Activated CD4-positive, alpha-beta T cell treated with anti-CD3 and anti-CD28 coated beads for 36 hours (primary cell): ENCODE measurements around the gene NAA16. TPM values are rescaled to one million over a fixed set of nuclear protein-coding genes. Genes with fewer than 3 reads are reported as not detected.

ENCODE experiments used
- ATAC-seq: fragments of 200-7000 bp; cut with Tn5 transposase; one replicate; pipeline ENCODE4 v1.10.0; 2021; ENCODE audit warnings: mild to moderate bottlenecking, moderate library complexity
- CTCF ChIA-PET: fragments of 350-600 bp; sonication (Branson Sonifier 250); formaldehyde crosslinking; loops from one replicate; lab custom pipeline; 2021; ENCODE audit warnings: antibody characterized with exemption; lab: Charles Lee
- POLR2A ChIA-PET: fragments of 350-600 bp; sonication (Branson Sonifier 250); formaldehyde crosslinking; loops from one replicate; lab custom pipeline; 2021; ENCODE audit warnings: antibody characterized with exemption, inconsistent platforms; lab: Charles Lee
- DNase-seq: peaks from one replicate; pipeline ENCODE4 v3.0.0-alpha.2; 2020
- H3K27ac Mint-ChIP-seq: one replicate; pipeline ENCODE4 v1.8.0; 2021; ENCODE audit warnings: mixed read lengths
- H3K27me3 Mint-ChIP-seq: one replicate; pipeline ENCODE4 v1.8.0; 2021; ENCODE audit warnings: mixed read lengths
- H3K36me3 Mint-ChIP-seq: one replicate; pipeline ENCODE4 v1.8.0; 2021; ENCODE audit warnings: low read depth, mixed read lengths
- H3K4me1 Mint-ChIP-seq: one replicate; pipeline ENCODE4 v1.8.0; 2021; ENCODE audit warnings: mixed read lengths
- H3K4me3 Mint-ChIP-seq: one replicate; pipeline ENCODE4 v1.8.0; 2021; ENCODE audit warnings: mild to moderate bottlenecking, moderate library complexity, mixed read lengths
- H3K9me3 Mint-ChIP-seq: one replicate; pipeline ENCODE4 v1.8.0; 2021; ENCODE audit warnings: low read depth, mixed read lengths
- intact Hi-C, 2 experiments: fragments of 100-400 bp; cut with DNase I in 1 of 2; cut with micrococcal nuclease in 1 of 2; formaldehyde crosslinking; loops; one replicate each; pipeline versions ENCODE4 v1.14.2 to v1.15.1; 2022 to 2024; cut with DNase I, micrococcal nuclease
- total RNA-seq, 2 experiments: library from RNA; stranded (reverse); gene quantifications; one replicate each; pipeline ENCODE4 v1.2.3, GENCODE V29; 2021

The NAA16 gene
- total RNA-seq, 2 experiments from 2014 or later: 24.0 to 29.8 TPM

DNA sequence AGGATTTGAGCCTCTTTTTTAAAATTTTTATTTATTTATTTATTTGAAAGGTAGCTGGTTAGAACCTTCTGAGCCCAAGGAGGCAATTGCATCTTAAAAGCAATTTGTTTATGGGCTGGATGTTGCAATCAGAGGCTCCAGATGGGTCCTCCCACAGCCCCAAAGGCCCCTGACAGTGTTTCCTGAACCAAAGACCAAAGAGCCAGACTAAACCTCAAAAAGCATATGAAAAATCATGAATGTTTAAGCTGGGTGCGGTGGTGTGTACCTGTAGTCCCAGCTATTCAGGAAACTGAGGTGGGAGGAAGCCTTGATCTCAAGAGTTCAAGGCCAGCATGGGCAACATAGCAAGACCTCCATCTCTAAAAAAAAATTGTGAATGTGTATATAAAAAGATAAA, 78.5 kb downstream of the NAA16 start:
- intact Hi-C loops: loop anchor here in 1 of 2 experiments (10.0 kb wide), 2 partner anchors 165 to 265 kb away; no protein-coding TSS in a partner anchor
- peaks cover 3% of the 10 kb centered on the region for H3K4me1 Mint-ChIP-seq
- ChIA-PET POLR2A (no interaction called here), CTCF (interaction anchor here (1.3 kb wide), 1 partner anchor 10 kb away, joined by 8 read pairs; no protein-coding TSS in a partner anchor)
- H3K36me3 Mint-ChIP-seq: no peaks in the 10 kb centered on the region
- no peaks in the 10 kb centered on the region for H3K27me3 Mint-ChIP-seq
- DNase-seq (no peak), ATAC-seq (no peak)
- H3K9me3 Mint-ChIP-seq: no peaks in the 10 kb centered on the region
- no peak overlapping the region for H3K27ac Mint-ChIP-seq
- no peak overlapping the region for H3K4me3 Mint-ChIP-seq

DNA sequence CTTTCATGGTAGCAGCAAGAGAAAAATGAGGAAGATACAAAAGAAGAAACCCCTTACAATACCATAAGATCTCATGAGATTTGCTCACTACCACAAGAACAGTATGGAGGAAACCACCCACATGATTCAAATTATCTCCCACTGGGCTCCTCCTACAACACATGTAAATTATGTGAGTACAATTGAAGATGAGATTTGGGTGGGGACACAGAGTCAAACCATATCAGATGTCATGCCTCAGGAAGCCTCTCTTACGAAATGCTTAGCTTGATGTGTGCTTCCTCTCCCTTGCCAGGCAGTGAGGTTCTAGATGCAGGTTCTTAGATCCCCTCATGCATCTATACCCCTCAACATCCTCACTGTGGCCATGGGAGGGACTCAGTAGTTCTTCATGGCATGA, 83.1 kb downstream of the NAA16 start:
- intact Hi-C loops: no loop called here
- no peaks in the 10 kb centered on the region for H3K9me3 Mint-ChIP-seq
- H3K27me3 Mint-ChIP-seq: no peaks in the 10 kb centered on the region
- peaks cover under 1% of the 10 kb centered on the region for H3K4me1 Mint-ChIP-seq
- no peak overlapping the region for H3K4me3 Mint-ChIP-seq
- ATAC-seq (no peak), DNase-seq (no peak)
- POLR2A ChIA-PET: no interaction called here
- no peak overlapping the region for H3K27ac Mint-ChIP-seq
- CTCF ChIA-PET: no interaction called here
- no peaks in the 10 kb centered on the region for H3K36me3 Mint-ChIP-seq

DNA sequence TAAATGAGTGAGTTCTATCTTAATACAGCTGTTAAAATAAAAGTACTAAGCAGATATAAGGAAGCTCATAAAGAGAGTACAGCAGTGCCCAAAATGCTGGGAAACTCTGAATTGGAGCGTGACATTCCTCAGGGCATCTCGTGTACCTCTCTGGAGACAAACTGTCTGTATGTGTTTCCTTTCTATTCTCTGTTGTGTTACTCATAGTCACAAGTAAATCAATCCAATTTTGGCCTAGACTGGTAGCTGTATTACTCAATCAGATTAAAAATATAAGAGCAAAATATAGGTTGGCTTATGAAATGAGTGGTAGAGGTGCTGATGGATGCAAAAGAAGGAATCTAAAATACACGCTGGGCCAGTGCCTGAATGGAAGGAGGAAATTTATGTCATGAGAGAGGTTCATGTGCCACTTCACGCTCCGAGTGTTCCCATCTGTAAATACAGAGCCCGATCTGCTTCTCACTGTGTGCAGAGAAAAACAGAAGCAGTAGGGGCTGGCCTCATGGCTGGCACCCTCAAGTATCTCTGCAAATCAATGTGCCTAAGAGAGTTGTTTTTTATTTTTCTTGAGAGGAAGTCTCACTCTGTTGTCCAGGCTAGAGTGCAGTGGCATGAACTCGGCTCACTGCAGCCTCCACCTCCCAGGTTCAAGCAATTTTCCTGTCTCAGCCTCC, 87.6 kb downstream of the NAA16 start:
- H3K27ac Mint-ChIP-seq: peak overlapping the region; percentile 49
- ChIA-PET POLR2A (no interaction called here), CTCF (interaction anchor here (0.8 kb wide), 1 partner anchor 255 kb away, joined by 3 read pairs; no protein-coding TSS in a partner anchor)
- ATAC-seq: peak; percentile 70
- no peaks in the 10 kb centered on the region for H3K27me3 Mint-ChIP-seq
- intact Hi-C loops: no loop called here
- DNase-seq: peak; percentile 27
- no peaks in the 10 kb centered on the region for H3K36me3 Mint-ChIP-seq
- no peaks in the 10 kb centered on the region for H3K4me1 Mint-ChIP-seq
- H3K9me3 Mint-ChIP-seq: no peaks in the 10 kb centered on the region
- H3K4me3 Mint-ChIP-seq: no peak overlapping the region

DNA sequence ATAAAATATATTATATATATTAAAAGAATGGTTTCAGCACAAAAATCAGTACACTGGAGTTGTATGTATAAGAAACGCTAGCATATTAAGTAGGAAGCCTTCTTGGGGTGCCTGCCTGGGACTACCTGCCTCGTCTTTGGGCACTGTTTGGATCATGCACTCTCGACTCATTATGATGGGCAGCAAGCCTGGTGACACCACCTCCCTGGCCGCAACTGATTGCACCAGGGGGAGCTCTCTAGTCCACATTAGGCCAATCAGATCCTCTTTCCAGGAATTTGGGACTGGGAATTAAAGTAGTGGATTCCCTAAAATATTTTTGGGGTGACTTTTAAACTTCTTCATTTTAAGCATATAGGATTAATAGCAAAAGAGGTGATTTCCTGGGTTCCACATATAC, 90.3 kb downstream of the NAA16 start:
- no peaks in the 10 kb centered on the region for H3K36me3 Mint-ChIP-seq
- no peaks in the 10 kb centered on the region for H3K27me3 Mint-ChIP-seq
- intact Hi-C loops: no loop called here
- CTCF ChIA-PET: no interaction called here
- no peaks in the 10 kb centered on the region for H3K9me3 Mint-ChIP-seq
- H3K4me3 Mint-ChIP-seq: no peak overlapping the region
- POLR2A ChIA-PET: no interaction called here
- H3K27ac Mint-ChIP-seq: no peak overlapping the region
- DNase-seq (peak; percentile 14), ATAC-seq (no peak)
- H3K4me1 Mint-ChIP-seq: no peaks in the 10 kb centered on the region

DNA sequence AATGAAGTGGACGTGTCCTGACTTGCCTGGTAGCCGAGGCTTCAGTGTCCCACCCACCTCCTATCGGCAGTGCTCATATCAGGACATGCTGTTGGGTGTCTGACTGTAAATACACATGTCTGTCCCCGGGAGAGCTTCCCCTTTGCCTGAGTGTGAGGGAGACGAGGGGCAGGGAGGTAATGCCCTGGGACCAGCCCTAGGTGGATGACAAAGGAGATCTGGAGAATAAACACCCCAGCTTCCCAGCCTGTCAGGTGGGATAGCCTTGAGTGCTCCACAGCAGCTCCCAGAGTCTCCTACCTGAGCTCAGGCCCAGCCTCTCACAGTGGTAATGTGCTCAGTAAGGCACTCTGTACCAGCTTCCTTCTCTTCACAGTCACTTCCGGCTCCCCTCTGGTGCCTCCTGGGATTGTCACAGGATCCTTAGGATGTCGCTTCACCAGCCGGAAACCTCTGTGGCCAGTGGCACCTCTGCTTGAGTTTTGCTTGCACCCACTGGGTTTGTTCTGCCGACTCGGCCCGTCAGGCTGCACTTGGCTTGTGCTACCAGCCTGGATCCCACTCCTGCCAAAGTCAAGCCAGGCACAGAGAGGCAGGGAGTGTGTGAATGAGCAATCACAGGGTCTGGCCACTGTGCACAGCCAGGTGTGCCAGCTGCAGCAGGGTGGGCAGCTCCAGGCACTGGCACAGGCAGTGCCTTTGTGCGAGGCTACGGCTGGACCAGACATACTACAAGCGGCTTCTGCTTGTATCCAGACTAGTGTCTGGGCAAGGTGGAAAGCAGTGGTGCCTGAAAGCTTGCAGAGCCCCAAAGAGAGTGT, 91.8 kb downstream of the NAA16 start:
- ChIA-PET POLR2A (no interaction called here), CTCF (interaction anchor here (0.7 kb wide), 1 partner anchor 265 kb away, joined by 3 read pairs; no protein-coding TSS in a partner anchor)
- intact Hi-C loops: loop anchor here in 1 of 2 experiments (2.0 kb wide), 1 partner anchor 22 kb away; no protein-coding TSS in a partner anchor

DNA sequence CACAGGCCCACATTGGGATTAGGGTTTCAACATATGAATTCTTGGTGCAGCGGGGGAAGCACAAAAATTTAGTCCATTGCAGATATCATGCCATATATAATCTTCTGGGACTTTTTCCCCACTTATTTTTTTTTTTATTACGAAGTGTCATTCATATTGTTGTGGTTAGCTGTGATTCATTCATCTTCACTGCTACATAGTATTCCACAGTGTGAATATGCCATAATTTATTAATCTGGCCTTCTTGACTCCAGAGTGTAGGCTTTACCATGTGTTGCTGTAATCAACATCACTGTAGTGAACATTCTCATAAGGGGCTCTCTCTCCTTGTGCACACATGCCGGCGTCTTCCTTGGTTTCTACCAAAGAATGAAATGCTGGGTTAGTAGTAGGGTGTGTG, 92.9 kb downstream of the NAA16 start:
- CTCF ChIA-PET: no interaction called here
- DNase-seq: no peak
- Mint-ChIP-seq H3K27ac (no peak overlapping the region), H3K9me3 (no peaks in the 10 kb centered on the region), H3K4me1 (no peaks in the 10 kb centered on the region), H3K36me3 (no peaks in the 10 kb centered on the region), H3K4me3 (no peak overlapping the region), H3K27me3 (no peaks in the 10 kb centered on the region)
- POLR2A ChIA-PET: no interaction called here
- intact Hi-C loops: loop anchor here in 1 of 2 experiments (2.0 kb wide), 1 partner anchor 21 kb away; no protein-coding TSS in a partner anchor
- no peak for ATAC-seq

More for the DNA sequence above, 91.8 kb downstream of the NAA16 start:
- Mint-ChIP-seq H3K4me1 (no peaks in the 10 kb centered on the region), H3K9me3 (no peaks in the 10 kb centered on the region), H3K27ac (no peak overlapping the region), H3K36me3 (no peaks in the 10 kb centered on the region), H3K4me3 (no peak overlapping the region), H3K27me3 (no peaks in the 10 kb centered on the region)
- DNase-seq (peak; percentile 27), ATAC-seq (peak; percentile 20)

DNA sequence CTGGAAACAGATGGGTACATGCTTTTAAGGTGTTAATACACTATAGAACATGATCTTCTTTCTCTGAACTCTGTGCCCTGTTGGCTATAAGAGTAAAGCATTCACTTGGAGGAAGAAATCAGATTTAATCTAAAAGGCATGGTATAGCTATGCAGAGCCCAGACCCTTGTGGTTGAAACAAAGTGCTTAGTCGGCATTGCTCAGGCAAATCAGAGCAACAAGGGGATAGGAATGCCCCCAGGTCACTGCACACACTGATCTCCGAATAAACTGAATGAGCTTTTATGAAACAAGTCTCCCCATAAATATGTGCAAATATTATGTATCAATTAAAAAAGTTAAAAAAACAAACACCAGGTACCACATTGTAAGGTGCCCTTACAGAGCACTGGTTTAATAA, 94.3 kb downstream of the NAA16 start:
- DNase-seq: no peak
- Mint-ChIP-seq H3K9me3 (no peaks in the 10 kb centered on the region), H3K4me3 (no peak overlapping the region), H3K4me1 (no peaks in the 10 kb centered on the region), H3K27ac (no peak overlapping the region), H3K36me3 (no peaks in the 10 kb centered on the region), H3K27me3 (no peaks in the 10 kb centered on the region)
- ChIA-PET POLR2A (no interaction called here), CTCF (interaction anchor here (0.9 to 1.4 kb wide), 2 partner anchors 10 to 53 kb away, joined by 3 to 5 read pairs; no protein-coding TSS in a partner anchor)
- intact Hi-C loops: no loop called here
- ATAC-seq: no peak

DNA sequence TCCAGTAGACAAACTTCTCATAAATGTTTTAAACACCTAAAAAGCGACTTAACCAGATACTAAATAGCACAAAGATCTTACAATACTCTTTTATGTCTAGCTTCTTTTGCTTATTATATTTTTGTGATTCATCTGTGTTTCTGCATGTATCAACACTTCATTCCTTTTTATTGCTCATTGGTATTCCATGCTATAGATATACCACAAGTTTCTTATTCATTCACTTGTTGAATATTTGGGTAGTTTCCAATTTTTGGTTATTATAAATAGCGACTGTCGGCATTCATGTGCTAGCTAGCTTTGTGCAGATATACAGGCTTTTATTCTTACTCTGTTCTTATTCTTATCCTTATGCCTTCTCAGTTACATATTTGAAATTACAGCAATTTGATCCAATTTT, 96.3 kb downstream of the NAA16 start:
- Mint-ChIP-seq H3K27me3 (no peaks in the 10 kb centered on the region), H3K27ac (no peak overlapping the region), H3K4me3 (no peak overlapping the region), H3K36me3 (no peaks in the 10 kb centered on the region), H3K9me3 (no peaks in the 10 kb centered on the region), H3K4me1 (peaks cover 2% of the 10 kb centered on the region)
- ATAC-seq (no peak), DNase-seq (no peak)
- intact Hi-C loops: no loop called here
- POLR2A ChIA-PET: no interaction called here
- CTCF ChIA-PET: no interaction called here

DNA sequence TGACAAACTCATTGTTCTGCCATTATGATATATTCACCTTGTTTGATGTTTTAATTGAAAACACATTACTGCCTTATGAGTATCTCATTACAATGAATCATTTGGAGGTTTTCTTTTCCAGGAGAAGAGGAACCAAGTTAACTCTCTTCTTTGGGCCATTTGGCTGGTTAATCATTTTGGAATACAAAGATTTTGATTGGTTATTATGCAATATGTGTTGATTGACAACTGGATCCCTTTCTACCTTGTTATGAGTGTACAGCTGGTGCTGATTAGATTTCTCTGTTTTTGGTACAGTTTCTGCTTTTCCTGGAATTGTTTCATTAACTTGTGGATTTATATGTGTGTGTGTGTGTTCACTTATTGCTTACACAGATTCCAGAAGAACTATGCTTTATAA, 97.1 kb downstream of the NAA16 start:
- H3K9me3 Mint-ChIP-seq: no peaks in the 10 kb centered on the region
- POLR2A ChIA-PET: no interaction called here

DNA sequence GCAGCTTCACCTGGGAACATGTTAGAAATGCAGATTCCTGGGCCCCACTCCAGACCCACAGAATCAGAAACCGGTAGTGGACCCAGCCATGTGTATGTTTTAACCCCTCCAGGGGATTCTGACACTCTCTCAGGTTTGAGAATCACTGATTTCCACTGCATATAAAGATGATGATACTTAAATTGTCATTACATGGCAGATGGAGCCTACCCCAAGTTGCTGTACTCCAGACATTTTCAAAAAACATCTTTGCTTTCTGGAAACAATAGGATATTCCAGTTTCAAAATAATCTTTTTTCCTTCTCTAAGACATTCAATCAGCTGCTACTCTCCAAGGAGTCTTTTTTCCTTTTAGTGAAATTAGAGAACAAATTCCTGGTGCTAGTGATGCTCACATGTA, 97.7 kb downstream of the NAA16 start:
- ATAC-seq: no peak
- ChIA-PET CTCF (interaction anchor here (1.0 to 1.1 kb wide), 2 partner anchors 244 to 704 kb away, joined by 3 to 6 read pairs; no protein-coding TSS in a partner anchor), POLR2A (no interaction called here)
- Mint-ChIP-seq H3K9me3 (no peaks in the 10 kb centered on the region), H3K36me3 (no peaks in the 10 kb centered on the region), H3K4me3 (no peak overlapping the region), H3K27ac (no peak overlapping the region), H3K27me3 (no peaks in the 10 kb centered on the region), H3K4me1 (peaks cover 2% of the 10 kb centered on the region)
- DNase-seq: no peak
- intact Hi-C loops: no loop called here

More for the DNA sequence above, 97.1 kb downstream of the NAA16 start:
- no peak overlapping the region for H3K27ac Mint-ChIP-seq
- no peak for DNase-seq
- H3K36me3 Mint-ChIP-seq: no peaks in the 10 kb centered on the region
- intact Hi-C loops: no loop called here
- H3K4me3 Mint-ChIP-seq: no peak overlapping the region
- ATAC-seq: no peak
- H3K27me3 Mint-ChIP-seq: no peaks in the 10 kb centered on the region
- CTCF ChIA-PET: no interaction called here
- H3K4me1 Mint-ChIP-seq: peaks cover 2% of the 10 kb centered on the region

DNA sequence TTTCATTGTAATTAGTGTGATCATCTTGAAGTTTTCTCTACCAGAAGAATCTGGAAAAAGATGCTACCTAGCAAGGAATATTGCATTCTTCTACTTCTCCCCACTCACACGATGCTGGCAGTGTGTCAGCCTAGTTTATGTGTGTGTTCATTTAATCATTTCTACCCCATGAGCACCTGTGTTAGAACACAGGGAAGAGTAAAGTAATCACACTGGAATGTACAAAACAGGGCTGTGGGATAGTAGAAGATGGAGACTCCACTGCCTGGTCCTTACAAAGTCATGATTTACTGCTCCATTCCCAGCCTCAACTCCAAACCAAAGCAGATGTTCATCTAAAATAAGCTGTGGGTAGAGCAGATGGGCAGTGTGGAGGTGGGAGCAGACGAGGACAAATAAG, 98.5 kb downstream of the NAA16 start:
- H3K9me3 Mint-ChIP-seq: no peaks in the 10 kb centered on the region
- no peak for ATAC-seq
- intact Hi-C loops: loop anchor here (1.0 to 10.0 kb wide), 3 partner anchors 18 to 705 kb away; no protein-coding TSS in a partner anchor
- ChIA-PET CTCF (interaction anchor here (1.0 to 1.7 kb wide), 3 partner anchors 239 to 703 kb away, joined by 3 to 6 read pairs (median 5); no protein-coding TSS in a partner anchor), POLR2A (no interaction called here)
- no peaks in the 10 kb centered on the region for H3K36me3 Mint-ChIP-seq
- H3K27me3 Mint-ChIP-seq: no peaks in the 10 kb centered on the region
- H3K4me3 Mint-ChIP-seq: no peak overlapping the region
- no peak for DNase-seq
- peaks cover 2% of the 10 kb centered on the region for H3K4me1 Mint-ChIP-seq
- H3K27ac Mint-ChIP-seq: no peak overlapping the region
